BLaER1 treated with 17β-estradiol and CSF1 and Interleukin-3, amounts not matched to agents 10 nM and 100 nM (cell line): ENCODE data around the gene DUSP28.

ENCODE experiments used
- H3K27ac ChIP-seq, 11 experiments: shearing (Covaris generic); formaldehyde crosslinking; 2 replicates each; pipeline ENCODE4 v1.8.1; 2022
- H3K27me3 ChIP-seq, 11 experiments: shearing (Covaris generic); formaldehyde crosslinking; 2 replicates each; pipeline ENCODE4 v1.8.1; 2022
- H3K36me3 ChIP-seq, 11 experiments: shearing (Covaris generic); formaldehyde crosslinking; 2 replicates each; pipeline ENCODE4 v1.8.1; 2022
- H3K4me1 ChIP-seq, 10 experiments: shearing (Covaris generic); formaldehyde crosslinking; 2 replicates each; pipeline ENCODE4 v1.8.1; 2022
- H3K4me2 ChIP-seq, 11 experiments: shearing (Covaris generic); formaldehyde crosslinking; 2 replicates each; pipeline ENCODE4 v1.8.1; 2022
- H3K4me3 ChIP-seq, 10 experiments: shearing (Covaris generic); formaldehyde crosslinking; 2 replicates each; pipeline ENCODE4 v1.8.1; 2022
- H3K9ac ChIP-seq, 11 experiments: shearing (Covaris generic); formaldehyde crosslinking; 2 replicates each; pipeline ENCODE4 v1.8.1; 2022
- H3K9me3 ChIP-seq, 11 experiments: shearing (Covaris generic); formaldehyde crosslinking; replicated peaks in 1 of 11; 2 replicates each; pipeline ENCODE4 v1.8.1; 2022
- H4K20me1 ChIP-seq, 11 experiments: shearing (Covaris generic); formaldehyde crosslinking; 2 replicates each; pipeline ENCODE4 v1.8.1; 2022
- Cebpa-rat ChIP-seq, 11 experiments: shearing (Covaris generic); IDR thresholded peaks; 2 replicates each; pipeline ENCODE4 v1.8.1; 2022

DUSP28 gene

DNA sequence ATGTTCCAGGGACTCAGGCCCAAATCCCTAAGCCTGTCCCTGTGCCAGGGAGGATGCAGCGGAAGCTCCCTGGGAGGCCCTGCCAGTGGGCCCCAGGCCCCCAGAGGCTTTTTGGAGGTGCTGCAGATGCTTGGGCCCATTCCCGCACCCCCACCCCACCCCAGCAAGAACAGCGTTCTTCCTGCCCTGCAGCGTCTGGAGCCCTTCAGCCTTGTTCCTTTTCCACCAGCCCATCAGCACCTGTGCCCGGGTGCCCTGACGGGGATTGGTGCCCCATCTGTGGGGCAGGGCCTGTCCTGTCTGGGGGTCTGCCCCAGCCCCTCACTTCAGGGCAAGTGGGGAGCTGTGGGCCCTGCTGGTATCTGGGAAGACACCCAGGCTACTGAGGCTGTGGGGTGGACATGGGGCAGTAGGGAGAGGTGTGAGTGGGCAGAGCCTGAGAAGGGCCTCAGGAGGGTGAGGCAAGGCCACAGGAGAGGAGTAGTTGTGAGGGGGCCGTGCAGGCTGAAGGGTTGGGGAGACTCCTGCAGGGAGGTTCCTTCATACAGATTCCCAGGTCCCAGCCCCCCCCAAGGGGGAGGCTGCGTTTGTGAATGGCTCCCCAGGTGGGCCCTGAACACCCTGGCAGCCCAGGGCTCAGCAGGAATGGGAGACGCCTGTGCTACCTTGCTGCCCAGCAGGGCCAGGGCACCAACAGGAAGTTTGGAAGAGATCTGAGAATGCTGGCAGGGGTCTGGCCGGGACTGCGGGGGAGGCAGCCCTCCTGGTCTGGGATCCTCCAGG, 10.6 kb downstream of the DUSP28 start:
- peaks cover 46 to 55% (median 50%) of the 10 kb centered on the region in 10 experiments for H3K4me1 ChIP-seq
- no peaks in the 10 kb centered on the region for H3K27me3 ChIP-seq
- peak overlapping the region in 8 of 10 experiments; percentile 78 to 98 (median 93); a peak in 10 of 20 replicates for H3K4me3 ChIP-seq
- H3K4me2 ChIP-seq, result peak overlapping the region; percentile 92 to 100 (median 97)
- H3K9ac ChIP-seq, result peak overlapping the region; percentile 25 to 100 (median 95); a peak in 18 of 22 replicates
- peak overlapping the region in 6 of 11 experiments; percentile 1 to 100 (median 33); a peak in 4 of 22 replicates for H3K27ac ChIP-seq
- TF ChIP-seq Cebpa-rat (IDR thresholded peaks at IDR 0.05), result no peak
- H3K9me3 ChIP-seq, result no peaks in the 10 kb centered on the region
- H4K20me1 ChIP-seq, result peaks cover 47 to 80% (median 66%) of the 10 kb centered on the region in 11 experiments
- H3K36me3 ChIP-seq, result peaks cover 26 to 49% (median 43%) of the 10 kb centered on the region in 11 experiments

DNA sequence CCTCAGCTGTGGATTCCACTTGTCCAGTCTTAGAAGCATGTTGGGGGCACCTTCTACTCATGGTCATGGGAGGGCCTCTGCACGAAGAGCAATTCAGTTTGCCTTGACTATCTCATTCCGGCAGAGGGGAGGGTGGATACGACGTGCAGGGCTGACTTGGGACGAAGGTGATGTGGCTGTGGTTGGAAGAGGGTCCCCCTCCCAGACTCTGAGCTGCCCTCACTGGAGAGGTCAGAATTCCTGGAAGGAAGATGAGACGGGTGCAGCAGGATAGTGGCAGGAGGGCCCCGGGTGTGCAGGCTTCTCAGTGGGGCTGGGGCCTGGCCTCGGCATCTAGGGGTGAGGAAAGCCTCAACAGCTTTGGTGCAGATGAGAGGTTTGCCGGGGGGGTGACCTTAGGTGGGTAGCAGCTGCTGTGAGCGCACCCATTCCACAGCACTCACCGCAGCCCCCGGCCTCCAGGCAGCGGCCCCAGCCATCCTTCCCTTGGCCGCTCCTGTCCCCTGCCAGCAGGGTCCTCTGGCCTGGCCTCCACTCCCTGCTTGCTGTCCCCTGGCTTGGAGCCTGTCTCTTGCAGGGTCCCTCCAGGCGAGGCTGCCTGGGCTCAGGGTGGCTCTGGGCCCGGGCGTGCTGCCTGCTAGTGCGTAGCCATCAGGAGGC, 11.3 kb downstream of the DUSP28 start:
- peak overlapping the region in 10 of 11 experiments; percentile 25 to 100 (median 95); a peak in 16 of 22 replicates for H3K9ac ChIP-seq
- no peak for TF ChIP-seq Cebpa-rat (IDR thresholded peaks at IDR 0.05)
- peaks cover 51 to 87% (median 73%) of the 10 kb centered on the region in 11 experiments for H4K20me1 ChIP-seq

DNA sequence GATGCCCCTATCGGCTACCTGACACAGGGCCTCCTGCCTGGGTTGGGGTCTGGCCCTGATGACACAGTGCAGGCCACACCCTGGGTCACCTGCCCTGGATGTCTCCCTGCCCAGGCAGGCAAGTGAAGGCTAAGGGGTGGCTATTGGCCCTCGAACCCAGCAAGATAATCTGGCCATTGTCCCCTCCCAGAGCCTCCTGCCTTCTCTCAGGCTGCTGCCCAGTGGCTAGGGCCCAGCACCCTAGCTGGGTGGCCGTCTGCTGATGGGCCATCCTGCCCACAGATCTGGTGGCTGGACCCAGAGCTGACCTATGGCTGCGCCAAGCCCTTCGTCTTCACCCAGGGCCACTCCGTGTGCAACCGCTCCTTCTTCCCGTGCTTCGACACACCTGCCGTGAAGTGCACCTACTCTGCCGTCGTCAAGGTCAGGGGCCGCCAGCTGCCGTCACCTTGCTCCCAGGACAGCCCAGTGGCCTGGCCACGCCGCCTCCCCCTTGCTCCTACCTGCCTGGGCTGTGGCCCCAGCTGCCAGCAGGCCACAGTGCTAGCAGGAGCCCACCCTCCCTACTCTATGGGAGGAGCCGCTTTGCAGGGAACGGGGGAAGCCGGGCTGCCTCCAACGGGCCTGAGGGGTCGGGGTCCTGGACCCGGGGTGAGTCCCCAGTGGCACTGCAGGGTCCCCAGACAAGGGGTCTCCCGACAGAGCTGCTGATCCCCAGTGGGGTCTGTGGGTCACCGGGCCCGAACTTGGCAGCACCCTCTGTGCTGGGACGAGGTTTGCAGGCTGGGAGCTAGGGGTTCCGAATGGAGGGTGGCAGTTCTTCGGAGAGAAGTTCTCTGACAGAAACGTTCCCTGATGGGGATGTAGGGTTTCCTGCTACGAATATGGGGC, 12.2 kb downstream of the DUSP28 start:
- peak overlapping the region in 3 of 11 experiments; percentile 32 to 100 (median 96); a peak in 2 of 22 replicates for H3K9ac ChIP-seq
- peaks cover 52 to 90% (median 83%) of the 10 kb centered on the region in 11 experiments for H4K20me1 ChIP-seq
- H3K9me3 ChIP-seq, result no peaks in the 10 kb centered on the region
- H3K4me2 ChIP-seq, result peak overlapping the region in 2 of 11 experiments; percentile 93 to 100; a peak in 2 of 22 replicates
- H3K4me3 ChIP-seq, result no peak overlapping the region
- H3K36me3 ChIP-seq, result peaks cover 42 to 66% (median 59%) of the 10 kb centered on the region in 11 experiments
- H3K27ac ChIP-seq, result peak overlapping the region in 1 of 11 experiments; percentile 99; a peak in 2 of 22 replicates
- peaks cover 31 to 40% (median 35%) of the 10 kb centered on the region in 10 experiments for H3K4me1 ChIP-seq
- no peaks in the 10 kb centered on the region for H3K27me3 ChIP-seq
- TF ChIP-seq Cebpa-rat (IDR thresholded peaks at IDR 0.05), result no peak

More for the DNA sequence above, 11.3 kb downstream of the DUSP28 start:
- H3K36me3 ChIP-seq, result peaks cover 33 to 56% (median 50%) of the 10 kb centered on the region in 11 experiments
- H3K9me3 ChIP-seq, result no peaks in the 10 kb centered on the region
- peak overlapping the region in 2 of 11 experiments; percentile 25 to 99; a peak in 1 of 22 replicates for H3K27ac ChIP-seq
- peaks cover 41 to 49% (median 44%) of the 10 kb centered on the region in 10 experiments for H3K4me1 ChIP-seq
- H3K27me3 ChIP-seq, result no peaks in the 10 kb centered on the region
- peak overlapping the region; percentile 92 to 100 (median 97); a peak in 20 of 22 replicates for H3K4me2 ChIP-seq
- H3K4me3 ChIP-seq, result no peak overlapping the region; a peak in 1 of 20 replicates

DNA sequence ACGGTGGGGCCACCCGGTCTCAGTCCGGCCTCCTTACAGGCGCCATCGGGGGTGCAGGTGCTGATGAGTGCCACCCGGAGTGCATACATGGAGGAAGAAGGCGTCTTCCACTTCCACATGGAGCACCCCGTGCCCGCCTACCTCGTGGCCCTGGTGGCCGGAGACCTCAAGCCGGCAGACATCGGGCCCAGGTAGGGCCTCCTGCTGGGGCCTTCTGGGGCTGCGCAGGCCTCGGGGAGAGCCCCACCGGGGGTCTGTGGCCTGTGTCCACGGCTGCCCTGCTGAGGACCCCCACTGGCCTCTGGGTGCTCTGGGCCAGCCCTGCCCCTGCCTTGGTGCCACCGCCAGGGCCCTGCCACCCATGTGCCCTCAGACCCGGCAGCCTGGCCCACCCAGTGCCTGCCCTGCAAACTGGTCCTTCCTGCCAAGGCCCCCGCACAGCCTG, 12.9 kb downstream of the DUSP28 start:
- H4K20me1 ChIP-seq, result peaks cover 59 to 94% (median 90%) of the 10 kb centered on the region in 11 experiments
- peaks cover 25 to 40% (median 29%) of the 10 kb centered on the region in 10 experiments for H3K4me1 ChIP-seq
- peak overlapping the region in 1 of 11 experiments; percentile 18; a peak in 1 of 22 replicates for H3K9ac ChIP-seq
- TF ChIP-seq Cebpa-rat (IDR thresholded peaks at IDR 0.05), result no peak
- H3K36me3 ChIP-seq, result peaks cover 49 to 73% (median 67%) of the 10 kb centered on the region in 11 experiments
- H3K27me3 ChIP-seq, result no peaks in the 10 kb centered on the region
- no peak overlapping the region for H3K4me3 ChIP-seq
- no peak overlapping the region for H3K4me2 ChIP-seq
- no peak overlapping the region for H3K27ac ChIP-seq
- no peaks in the 10 kb centered on the region for H3K9me3 ChIP-seq

DNA sequence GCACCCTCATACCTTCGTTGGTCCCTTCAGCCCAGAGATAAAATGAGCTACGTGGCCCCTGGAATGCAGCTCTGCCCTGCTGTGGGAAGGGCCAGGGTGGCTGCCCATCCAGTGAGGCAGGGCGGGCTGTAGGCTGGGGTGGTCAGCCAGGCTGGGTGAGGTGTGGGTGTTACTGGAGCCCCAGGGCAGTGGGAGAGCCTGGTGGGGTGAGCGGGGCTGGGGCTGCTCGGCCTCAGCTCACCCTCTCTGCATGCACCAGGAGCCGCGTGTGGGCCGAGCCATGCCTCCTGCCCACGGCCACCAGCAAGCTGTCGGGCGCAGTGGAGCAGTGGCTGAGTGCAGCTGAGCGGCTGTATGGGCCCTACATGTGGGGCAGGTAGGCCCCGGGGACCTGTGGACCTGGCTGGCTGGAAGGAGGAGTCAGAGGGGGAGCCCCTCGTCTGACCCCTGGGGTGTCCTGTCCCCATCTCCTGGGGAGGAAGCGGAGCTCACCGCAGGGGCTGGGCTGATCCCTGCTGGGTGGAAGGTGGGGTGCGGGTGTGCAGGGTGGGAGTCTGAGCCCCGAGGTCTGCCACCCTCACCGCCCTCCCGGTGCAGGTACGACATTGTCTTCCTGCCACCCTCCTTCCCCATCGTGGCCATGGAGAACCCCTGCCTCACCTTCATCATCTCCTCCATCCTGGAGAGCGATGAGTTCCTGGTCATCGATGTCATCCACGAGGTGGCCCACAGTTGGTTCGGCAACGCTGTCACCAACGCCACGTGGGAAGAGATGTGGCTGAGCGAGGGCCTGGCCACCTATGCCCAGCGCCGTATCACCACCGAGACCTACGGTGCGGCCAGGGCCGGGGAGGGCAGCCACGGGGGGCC, 13.6 kb downstream of the DUSP28 start:
- peaks cover 28 to 47% (median 35%) of the 10 kb centered on the region in 10 experiments for H3K4me1 ChIP-seq
- peaks cover 59 to 100% (median 96%) of the 10 kb centered on the region in 11 experiments for H4K20me1 ChIP-seq
- TF ChIP-seq Cebpa-rat (IDR thresholded peaks at IDR 0.05), result no peak
- H3K4me3 ChIP-seq, result no peak overlapping the region
- H3K9me3 ChIP-seq, result no peaks in the 10 kb centered on the region
- H3K27me3 ChIP-seq, result no peaks in the 10 kb centered on the region
- peak overlapping the region in 1 of 11 experiments; percentile 18; a peak in 1 of 22 replicates for H3K9ac ChIP-seq
- H3K27ac ChIP-seq, result no peak overlapping the region
- peaks cover 56 to 79% (median 73%) of the 10 kb centered on the region in 11 experiments for H3K36me3 ChIP-seq
- no peak overlapping the region for H3K4me2 ChIP-seq

DNA sequence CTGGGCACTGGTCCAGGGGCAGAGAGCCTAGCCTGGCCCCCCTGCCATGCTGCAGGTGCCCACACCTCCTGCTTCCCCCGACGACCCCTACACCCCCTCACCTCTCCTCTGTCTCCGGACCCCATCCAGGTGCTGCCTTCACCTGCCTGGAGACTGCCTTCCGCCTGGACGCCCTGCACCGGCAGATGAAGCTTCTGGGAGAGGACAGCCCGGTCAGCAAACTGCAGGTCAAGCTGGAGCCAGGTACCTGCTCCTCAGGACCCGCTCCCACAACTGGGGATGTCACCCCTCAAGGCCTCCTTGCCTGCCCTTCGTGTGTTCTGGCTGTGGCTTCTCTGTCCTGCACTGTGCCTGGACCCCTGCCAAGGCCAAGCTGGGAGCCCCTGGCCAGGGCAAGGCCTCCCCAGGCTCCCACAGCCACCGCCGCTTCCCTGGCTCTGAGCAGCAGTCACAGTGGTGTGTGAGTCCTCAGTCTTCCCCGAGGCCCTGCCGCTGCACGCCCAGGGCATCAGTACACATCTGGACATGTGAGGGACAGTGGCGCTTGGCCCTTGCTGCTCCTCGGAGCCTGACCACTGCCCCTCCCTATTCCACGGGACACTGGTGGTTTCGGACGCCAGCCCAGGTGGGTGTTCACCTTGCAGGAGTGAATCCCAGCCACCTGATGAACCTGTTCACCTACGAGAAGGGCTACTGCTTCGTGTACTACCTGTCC, 14.4 kb downstream of the DUSP28 start:
- Histone ChIP-seq H3K27ac (no peak overlapping the region), H3K36me3 (peaks cover 62 to 87% (median 79%) of the 10 kb centered on the region in 11 experiments), H3K9ac (0 out of 22 replicates have a peak overlapping the region, but pooled peaks of 1 of the 11 experiments have one; percentile 23), H4K20me1 (peaks cover 51 to 100% (median 99%) of the 10 kb centered on the region in 11 experiments), H3K4me3 (no peak overlapping the region), H3K27me3 (no peaks in the 10 kb centered on the region), H3K4me1 (peaks cover 26 to 51% (median 39%) of the 10 kb centered on the region in 10 experiments), H3K4me2 (no peak overlapping the region), H3K9me3 (no peaks in the 10 kb centered on the region)
- TF ChIP-seq Cebpa-rat (IDR thresholded peaks at IDR 0.05), result no peak
